ENCODE measurements around the gene TNFSF8. TPM values are rescaled to one million over a fixed set of nuclear protein-coding genes. Genes with fewer than 3 reads are reported as not detected.

The TNFSF8 gene, protein sequence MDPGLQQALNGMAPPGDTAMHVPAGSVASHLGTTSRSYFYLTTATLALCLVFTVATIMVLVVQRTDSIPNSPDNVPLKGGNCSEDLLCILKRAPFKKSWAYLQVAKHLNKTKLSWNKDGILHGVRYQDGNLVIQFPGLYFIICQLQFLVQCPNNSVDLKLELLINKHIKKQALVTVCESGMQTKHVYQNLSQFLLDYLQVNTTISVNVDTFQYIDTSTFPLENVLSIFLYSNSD
- total RNA-seq = not detected in 2 replicates

DNA sequence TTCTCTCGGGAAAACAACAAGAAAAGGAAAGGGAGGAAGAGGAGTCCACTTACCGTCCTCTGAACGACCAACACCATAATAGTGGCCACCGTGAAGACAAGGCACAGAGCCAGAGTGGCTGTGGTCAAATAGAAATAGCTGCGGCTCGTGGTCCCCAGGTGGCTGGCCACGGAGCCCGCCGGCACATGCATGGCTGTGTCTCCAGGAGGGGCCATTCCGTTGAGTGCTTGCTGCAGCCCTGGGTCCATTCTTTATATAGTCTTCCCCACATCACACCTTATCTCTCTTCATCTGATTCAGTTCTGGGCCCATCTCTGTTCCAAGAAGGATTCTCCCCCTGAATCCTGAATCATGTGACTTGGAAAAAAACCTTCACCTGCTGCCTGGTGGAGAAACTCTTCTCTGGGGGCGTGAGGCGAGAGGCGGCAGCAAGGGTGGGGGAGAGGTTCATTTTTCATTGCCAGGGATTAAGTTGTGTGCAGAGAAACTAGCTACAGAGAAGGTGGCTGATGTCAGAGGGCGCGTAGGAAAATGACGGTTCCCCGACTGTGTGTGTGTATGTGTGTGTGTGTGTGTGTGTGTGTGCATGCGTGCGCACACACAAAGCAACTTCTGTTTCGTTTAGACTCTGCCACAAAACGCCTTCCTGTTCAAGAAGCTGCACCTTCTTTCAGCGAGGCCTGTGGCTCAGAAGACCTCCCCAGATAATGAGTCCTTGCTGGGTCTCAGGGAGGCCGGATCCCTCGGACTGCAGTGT is at the start of gene TNFSF8:
TSS of gene TNFSF8 (minus strand) at position 536 of the 757 bp plus-strand sequence. CDS start at position 248, 288 bp downstream.
- no peak for DNase-seq (ENCODE audit: low read depth, low spot score)

DNA sequence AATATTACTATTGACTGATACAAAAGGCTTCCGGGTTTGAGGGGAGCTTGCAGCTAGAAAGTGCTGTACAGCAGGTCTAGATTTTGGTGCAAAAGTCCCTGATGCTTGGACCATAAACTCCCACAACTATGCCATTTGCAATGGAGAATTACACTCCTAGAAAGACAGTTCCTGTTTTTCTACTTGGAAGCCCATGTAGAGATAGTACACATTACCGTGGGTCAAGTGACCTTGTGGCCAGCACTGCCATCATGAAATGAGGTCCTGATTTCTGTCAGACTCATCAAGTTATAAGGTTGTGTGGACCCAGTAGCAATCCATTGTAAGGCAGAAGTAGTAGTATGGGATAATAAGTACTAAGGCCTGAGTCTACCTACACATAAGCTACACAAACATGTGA is 42.8 kb upstream of the TNFSF8 start:
- no peak for DNase-seq (ENCODE audit: low read depth, low spot score)

DNA sequence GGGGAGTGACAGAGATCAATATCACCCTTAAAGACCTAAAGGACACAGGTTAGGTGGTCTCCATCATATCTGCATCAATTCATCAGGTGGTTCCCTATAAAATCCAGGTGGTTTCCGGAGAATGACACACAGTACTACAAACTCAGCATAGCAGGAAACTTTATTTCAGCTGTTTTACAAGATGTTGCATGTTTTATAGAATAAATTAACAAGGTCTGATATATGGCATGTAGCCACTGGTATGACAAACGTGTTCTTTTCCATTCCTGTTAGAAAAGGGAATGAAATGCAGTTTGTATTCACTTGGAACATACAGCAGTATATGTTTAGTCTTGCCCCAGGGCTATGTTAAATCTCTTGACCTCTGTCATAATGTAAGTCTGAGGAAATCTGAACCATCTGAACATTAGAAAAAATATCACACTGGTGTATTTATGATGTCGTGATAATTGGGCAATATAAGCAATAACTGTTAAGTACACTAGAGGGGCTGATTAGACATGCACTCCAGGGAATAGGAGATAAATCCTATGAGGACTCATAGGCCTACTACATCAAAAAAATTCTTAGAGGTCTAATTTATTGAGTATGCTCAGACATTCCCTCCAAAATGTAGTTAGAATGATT is 42.2 kb upstream of the TNFSF8 start:
- no peak for DNase-seq (ENCODE audit: low read depth, low spot score)

DNA sequence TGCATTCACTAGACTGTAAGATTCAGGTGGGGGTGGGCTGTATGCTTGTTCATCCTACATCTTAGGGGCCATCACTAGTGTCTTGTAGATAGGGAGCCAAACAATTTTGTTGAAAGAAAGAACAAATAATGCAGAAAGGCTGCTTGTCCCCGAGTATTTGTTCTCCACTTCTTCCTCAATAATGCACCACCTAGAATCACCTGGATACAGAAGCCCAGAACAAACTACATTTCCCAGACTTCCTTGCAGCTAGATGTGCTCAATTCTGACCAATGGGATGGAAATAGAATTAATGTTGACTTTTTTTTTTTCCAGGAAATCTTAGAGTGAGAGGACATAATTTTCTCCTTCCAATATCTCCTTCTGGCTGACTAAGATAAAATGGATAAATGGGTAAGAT is 38.9 kb upstream of the TNFSF8 start:
- DNase-seq (ENCODE audit: low read depth, low spot score) = no peak

DNA sequence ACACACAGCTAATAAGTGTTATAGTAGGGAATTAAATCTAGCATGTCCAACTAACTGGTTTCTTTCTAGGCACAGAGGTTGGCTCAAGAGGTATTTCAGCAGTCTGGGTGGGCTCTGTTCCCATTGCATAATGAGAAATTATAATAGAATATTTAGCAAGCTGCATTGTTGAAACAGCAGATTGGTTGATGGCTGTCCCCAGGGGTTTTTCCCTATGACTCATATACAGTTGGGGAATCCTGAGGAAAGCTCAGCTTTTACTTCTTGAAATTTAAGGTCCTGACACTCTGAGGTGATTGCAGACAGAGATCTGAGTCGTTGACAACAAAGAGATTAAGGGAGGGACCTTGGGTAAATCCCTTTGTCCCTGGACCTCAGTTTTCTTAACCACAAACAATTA is 38.3 kb upstream of the TNFSF8 start:
- no peak for DNase-seq (ENCODE audit: low read depth, low spot score)

DNA sequence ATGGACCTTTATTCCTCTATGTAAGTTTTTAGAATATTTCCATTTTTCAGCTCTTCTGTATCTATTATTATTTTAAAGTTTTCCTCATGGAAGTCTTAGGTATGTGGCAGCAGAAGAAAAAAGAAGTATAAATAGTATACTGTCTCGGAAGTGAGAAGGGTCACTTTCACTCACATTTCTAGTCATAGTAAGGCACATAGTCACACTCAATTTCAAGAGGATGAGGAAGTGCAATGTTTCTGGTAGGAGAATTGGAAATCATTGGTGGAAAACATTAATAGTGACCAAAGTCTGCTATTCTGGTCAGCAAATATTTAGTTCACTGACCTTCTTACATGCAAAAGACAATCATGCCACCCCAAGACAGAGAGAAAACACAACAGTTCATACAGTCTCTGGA is 35.2 kb upstream of the TNFSF8 start:
- DNase-seq (ENCODE audit: low read depth, low spot score) = no peak

DNA sequence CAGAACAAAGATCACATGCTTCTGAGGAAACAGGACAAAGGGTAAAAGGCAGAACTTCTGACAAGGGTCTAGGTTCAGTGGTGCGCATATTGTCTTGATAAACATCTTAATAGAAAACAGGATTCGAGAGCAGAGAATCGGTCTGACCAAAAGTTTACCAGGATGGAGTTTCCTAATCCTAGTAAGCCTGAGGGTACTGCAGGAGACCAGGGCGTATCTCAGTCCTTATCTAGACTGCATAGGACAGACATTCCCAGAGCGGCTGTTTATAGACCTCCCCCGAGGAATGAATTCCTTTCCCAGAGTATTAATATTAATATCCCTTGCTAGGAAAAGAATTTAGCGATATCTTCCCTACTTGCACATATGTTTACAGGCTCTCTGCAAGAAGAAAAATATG is 32.4 kb upstream of the TNFSF8 start:
- DNase-seq (ENCODE audit: low read depth, low spot score) = no peak

DNA sequence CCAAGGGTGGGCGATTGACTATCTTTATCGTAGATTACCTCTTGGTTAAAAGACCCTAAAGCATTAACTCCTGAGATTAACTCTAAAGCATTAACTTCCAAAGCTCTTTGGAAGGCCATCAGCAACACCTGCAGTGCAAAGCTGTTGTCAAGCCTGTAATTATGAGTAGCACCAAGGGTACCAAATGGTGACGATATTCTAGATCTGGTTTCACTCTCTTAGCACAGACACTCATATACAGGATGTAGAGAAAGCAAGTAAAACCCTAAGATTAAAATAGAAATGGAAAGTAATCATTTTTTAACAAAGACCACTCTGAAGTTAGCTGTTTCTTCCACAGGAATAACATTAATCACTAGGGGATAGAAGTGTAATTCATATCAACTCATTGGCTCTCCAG is 29.9 kb upstream of the TNFSF8 start:
- no peak for DNase-seq (ENCODE audit: low read depth, low spot score)

DNA sequence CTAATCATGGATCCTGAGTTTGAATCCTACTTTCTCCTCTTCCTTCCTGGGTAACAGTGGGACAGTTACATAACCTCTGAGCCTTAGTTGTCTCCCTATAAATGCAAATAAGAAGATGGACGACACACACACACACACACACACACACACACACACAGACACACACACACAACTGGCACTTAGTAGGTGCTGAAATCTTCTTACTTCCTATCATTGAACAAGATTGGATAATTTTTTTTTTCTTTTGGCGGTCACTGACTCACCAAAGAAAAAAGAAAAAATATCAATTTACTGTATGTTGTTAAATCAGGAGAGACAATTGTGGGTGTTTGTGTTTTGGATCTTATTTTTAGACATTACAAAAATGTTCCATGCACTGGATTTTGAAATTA is 28.4 kb upstream of the TNFSF8 start:
- DNase-seq (ENCODE audit: low read depth, low spot score) = no peak

DNA sequence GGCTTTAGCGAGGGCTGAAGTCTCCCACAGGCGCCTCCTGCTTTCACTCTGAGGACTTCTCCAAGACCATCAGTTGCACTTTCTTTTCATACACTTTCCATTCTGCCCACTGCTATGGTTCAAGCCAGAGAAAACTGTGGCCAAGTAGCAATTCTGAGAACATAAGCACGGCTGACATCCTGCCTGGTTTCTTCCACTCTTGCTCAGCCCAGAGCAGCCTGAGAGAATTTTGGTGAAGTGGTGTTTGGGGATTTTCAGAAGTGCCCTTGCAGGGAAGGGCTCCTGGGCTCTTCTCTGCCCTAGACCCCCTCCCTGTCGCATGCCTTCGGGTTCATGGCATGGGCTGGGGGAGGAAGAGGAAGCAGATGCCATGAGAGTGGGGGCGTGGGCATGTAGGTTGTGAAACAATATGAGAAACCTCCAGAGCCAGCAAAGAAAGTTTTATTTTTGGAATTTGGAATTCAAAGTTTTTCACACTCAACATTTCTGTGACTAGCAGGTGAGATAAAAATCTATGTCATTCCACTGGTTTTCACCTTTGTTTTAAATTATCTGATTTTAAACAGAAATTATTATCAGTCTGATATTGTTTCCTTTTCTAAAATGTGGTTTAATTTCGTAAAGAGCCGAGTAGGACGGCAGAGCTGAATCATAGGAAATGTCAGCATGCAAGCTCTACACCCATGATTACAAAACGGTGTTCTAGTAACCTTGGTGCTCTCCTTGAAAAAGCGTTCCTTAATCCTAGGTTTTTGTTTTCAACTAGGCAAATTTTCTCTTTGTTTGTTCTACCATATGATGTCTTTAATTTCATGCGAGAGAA is 27.8 kb upstream of the TNFSF8 start:
- DNase-seq (ENCODE audit: low read depth, low spot score) = no peak

DNA sequence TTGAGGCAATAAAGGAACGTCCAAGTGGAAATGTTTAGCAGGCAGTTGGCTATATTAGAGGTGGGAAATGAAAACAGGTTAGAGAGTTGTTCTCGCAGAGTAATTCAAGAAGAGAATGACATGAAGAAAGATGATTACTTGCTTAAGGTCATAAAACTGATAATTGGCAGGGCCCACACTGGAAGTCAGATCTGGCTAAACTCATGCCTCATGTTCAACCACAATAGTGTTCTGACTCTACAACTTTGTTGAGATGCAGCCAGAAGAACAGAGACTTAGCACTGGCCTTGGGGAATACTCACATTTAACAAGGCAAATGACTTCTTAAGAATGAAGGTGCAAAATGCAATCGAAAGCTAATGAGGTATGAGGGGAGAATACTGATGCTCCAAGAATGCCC is 27.2 kb upstream of the TNFSF8 start:
- no peak for DNase-seq (ENCODE audit: low read depth, low spot score)

DNA sequence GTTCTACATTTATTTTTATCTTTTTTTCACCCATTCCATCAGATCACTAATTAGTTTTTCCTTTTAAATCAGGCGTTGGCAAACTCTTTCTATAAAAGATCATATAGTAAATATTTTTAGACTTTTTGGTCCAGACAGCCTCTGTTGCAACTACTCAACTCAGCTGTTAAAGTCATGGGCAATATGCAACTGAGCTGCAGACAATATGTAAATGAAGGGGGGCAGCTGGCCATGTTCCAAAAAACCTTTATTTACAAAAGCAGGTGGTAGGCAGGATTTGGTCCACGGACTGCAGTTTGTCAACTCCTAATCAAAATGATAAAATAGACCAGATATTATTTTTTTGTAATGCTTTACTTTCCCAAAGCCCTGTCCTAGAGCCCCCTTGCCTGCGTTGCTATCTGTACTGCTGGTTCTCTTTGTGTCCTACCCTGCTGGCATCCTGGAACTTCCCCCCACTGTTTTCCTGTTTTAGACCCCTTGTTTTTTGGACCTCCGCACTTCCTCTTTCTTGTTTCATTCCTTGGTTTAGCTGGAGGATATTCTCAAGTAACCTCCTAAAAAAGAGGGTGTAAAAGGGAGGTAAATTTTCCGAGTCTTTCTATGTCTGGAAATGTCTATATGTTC is 24.7 kb upstream of the TNFSF8 start:
- no peak for DNase-seq (ENCODE audit: low read depth, low spot score)

DNA sequence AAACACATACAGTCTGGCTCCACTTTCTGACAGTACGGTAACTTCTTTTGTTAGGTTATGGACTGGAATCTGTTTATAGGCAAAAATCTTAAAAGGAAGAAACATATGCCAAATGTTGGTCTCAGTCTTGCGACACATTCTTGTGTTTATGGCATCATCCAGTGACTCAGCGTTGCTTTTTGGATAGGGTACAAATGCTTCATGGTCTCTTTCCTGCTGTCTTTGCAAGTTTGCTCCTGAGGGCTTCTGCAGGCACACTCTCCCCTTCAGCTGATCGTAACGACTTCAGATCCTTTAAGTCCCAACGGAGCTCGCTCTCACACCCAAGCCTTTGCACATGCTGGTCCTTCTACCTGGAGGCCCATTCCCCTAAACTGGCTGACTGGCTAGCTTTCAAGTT is 23.6 kb upstream of the TNFSF8 start:
- no peak for DNase-seq (ENCODE audit: low read depth, low spot score)

DNA sequence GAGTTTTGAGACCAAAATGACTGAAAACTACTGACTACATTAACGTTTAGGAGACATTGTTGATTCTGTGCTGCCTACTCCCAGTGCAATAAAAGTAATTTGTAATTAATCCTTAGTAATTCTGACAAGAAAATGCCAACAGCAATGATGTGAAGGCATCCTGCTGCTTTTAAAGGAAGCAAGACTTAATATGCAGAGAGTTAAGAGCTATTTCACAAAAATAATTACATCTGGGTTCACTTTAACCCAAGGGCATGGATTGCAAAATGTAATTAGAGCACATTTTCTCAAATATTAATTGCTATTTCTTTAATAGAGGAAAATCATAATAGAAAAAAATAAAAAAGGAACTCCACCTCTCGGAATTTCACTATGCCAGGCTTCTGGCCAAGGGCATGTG is 22.7 kb upstream of the TNFSF8 start:
- DNase-seq (ENCODE audit: low read depth, low spot score) = no peak

DNA sequence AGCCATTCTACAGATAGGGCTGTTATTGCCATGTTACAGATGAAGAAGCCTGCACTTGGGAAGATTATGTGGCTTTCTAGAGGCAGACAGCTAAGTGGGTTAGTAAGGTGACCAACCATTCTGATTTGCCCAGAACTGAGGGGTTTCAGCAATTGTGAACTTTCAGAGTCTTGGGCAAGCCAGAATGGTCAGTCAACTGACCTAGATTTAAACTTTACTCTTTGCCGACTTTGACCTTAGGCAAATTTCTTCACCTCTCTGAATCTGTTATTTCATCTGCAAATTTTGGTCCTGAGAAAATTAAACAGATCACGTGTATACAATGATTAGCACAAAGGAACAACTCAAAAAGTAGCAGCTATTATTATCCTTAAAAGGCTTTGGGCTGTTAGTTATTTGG is 20.4 kb upstream of the TNFSF8 start:
- DNase-seq (ENCODE audit: low read depth, low spot score) = no peak

DNA sequence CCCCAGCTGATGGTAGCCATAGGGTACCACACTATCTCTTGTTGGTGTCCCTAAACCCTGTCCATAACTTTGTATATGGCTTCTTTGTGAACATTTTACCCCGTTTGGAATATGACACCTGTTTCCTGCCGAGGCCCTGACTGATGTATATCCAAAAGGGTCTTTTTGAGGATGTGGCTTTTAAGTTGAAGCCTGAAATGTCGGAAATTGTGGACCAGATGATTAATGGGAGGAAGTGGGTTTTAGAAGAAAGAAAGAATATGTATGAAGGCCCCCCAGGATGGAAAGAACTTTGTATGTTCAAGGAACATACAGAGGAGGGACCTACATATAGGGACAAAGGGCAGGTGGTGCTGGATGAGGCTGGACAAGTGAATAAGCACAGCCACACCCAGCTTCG is 16.7 kb upstream of the TNFSF8 start:
- DNase-seq (ENCODE audit: low read depth, low spot score) = no peak

DNA sequence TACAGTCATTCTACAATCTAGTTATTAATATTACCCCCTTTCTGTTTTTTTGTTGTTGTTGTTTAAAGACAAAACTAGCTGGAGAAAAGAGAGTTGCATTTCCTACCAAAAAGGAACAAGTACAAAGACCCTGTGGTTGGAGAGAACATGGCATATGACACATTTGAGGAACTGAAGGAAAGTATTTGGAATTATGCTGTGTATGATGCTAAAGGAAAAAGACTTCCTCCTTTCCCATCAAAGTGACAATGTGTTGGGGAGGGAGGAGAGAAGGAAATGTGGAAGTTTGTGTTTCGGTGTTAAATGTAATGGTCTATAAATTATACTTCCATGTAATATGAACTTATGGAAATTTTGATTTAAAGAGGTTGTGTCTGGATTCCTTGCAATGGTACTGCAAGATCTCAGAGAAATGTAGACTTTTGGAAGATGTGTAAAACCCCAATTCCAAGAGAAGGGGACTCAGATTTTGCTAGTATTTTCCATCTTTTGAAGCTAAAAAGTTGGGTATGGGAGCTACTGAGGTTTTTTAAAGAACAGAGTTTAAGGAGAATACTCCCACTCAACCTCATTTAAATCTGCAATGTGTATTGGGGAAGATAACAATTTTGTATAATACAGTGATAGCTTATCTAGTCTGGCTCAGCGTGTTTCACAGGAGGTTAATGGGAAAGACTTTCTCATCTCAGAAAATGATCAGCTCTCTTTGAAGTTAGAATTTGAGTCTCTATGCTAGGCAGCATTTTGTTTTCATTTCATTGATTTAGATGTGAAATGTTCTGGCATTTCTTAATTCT is 15.4 kb upstream of the TNFSF8 start:
- no peak for DNase-seq (ENCODE audit: low read depth, low spot score)

DNA sequence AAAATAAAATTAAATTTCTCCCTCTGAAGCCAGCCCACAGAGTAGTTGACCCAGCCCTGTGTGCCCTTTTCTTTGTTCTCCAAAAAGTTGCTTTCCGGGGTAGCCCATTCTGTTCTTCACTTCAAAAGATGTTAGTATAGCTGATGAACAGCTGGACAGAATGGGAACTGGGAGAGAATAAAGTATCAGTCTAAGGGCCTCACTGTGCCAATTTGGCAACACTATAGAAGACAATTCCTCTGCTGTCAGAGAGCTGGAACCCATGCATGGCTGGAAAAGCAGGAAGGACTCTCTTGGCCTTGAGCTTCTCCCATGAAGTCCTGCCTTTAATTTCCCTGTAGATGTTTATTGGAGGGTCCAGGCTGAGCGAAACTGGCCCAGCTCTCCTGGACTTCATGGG is 11.0 kb upstream of the TNFSF8 start:
- no peak for DNase-seq (ENCODE audit: low read depth, low spot score)

DNA sequence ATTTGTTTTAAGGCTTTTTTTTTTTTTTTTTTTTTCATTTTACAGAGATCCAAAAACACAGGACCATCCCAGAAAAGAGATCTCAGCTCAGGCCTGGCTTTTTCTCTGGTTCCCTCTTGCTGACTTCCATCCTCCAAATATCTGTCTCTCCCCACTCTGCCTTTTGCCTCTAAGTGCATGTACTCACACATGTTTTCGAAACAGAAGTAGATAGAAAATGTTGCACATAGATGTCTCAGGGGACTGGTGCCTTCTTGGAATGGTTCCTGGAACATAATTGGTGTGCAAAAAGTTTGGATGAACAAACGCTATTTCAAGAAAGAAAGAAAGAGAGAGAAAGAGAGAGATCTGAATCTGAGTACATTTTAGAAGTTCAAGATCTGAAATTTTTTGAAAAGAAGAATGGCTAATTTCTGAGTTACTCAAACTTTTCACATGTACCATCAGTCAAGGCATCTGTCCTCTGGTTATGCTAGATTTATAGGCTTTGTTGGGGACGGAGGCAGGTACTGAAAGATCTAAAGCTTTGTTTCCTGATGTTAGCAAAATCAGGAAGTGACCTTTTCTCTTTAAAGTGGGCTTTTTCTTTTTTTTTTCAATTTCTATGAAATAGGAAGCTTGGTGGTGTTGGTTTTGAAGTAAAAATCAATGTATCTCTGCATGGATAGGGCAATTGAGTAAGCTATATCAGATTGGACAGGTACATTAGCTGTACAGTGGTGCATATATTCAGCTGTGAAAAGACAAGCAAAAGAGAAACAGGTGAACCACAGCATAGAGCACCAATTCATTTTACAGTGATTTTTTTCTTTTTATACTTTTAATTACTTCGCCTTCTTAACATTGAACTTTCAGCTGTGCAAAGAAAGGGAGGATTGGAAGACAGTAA is 8.5 kb upstream of the TNFSF8 start:
- no peak for DNase-seq (ENCODE audit: low read depth, low spot score)

DNA sequence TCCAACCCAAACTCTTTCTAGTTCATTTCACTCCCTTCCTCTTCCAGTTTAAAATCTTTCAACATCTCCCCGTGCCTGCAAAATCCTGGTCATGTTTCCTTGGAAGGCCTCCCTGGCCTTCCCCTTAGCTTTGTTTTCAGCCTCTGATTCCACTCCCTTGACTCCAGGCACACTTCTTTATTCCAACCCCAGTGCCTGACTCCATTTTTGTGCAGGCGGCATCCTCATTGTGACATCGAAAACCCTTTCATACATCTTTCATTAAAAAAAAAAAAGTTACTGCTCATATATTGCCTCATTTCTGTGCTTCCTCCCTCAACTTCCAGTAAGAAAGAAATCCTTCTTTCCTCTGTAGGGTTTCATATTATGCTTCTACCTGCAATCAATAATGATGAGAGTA is 7.1 kb upstream of the TNFSF8 start:
- no peak for DNase-seq (ENCODE audit: low read depth, low spot score)

All from pulmonary artery endothelial cell (primary cell).